Thyroid gland (tissue), 4 donors: ENCODE data around the gene KDELR1. TPM values are rescaled to one million over a fixed set of nuclear protein-coding genes. Genes with fewer than 3 reads are reported as not detected.

ENCODE experiments used
- DNase-seq, 2 donors: peaks; one replicate each; pipeline ENCODE4 v3.0.0-alpha.2; 2019
- H3K27ac ChIP-seq, 3 donors: fragments of 200-600 bp; sonication (generic); 1 replicate in 2 of 3; 2 replicates in 1 of 3; pipeline ENCODE4 v1.5.1; 2016 to 2019; ENCODE audit warnings: mild to moderate bottlenecking in 1 of 3, moderate library complexity in 1 of 3
- H3K27me3 ChIP-seq: fragments of 200-600 bp; sonication (generic); one replicate; pipeline ENCODE4 v1.5.1; 2019
- H3K36me3 ChIP-seq, 2 donors: fragments of 200-600 bp; sonication (generic); one replicate each; pipeline ENCODE4 v1.5.1; 2016 to 2019
- H3K4me1 ChIP-seq, 2 donors: fragments of 200-600 bp; sonication (generic); one replicate each; pipeline ENCODE4 v1.5.1; 2017 to 2019
- H3K4me3 ChIP-seq, 3 donors: fragments of 200-600 bp; sonication (generic); replicated peaks in 1 of 3; 1 replicate in 2 of 3; 2 replicates in 1 of 3; pipeline ENCODE4 v1.5.1; 2016; ENCODE audit warnings: mild to moderate bottlenecking in 1 of 3
- H3K9me3 ChIP-seq: fragments of 200-600 bp; sonication (generic); one replicate; pipeline ENCODE4 v1.5.1; 2017
- CTCF ChIP-seq, 6 experiments: fragments of 200-600 bp in 3 of 6; fragments of 450-650 bp in 3 of 6; sonication (generic) in 3 of 6; IDR thresholded peaks; one replicate each; pipeline ENCODE4 v1.5.1; 2016 to 2019; ENCODE audit warnings: antibody characterized with exemption in 6 of 6, mild to moderate bottlenecking in 2 of 6, inconsistent platforms in 1 of 6, moderate library complexity in 1 of 6
- POLR2A ChIP-seq, 2 donors: fragments of 450-650 bp; IDR thresholded peaks; one replicate each; pipeline ENCODE4 v1.6.1; 2017; ENCODE audit warnings: antibody characterized with exemption in 2 of 2, mild to moderate bottlenecking in 2 of 2, moderate library complexity in 1 of 2
- WGBS, 2 donors: methylation state at CpG; one replicate each; pipeline ENCODE4 v1.1.5; 2017; 5-methylcytosine and 5-hydroxymethylcytosine counted together
- intact Hi-C: fragments of 100-400 bp; cut with DNase I; formaldehyde crosslinking; loops from one replicate; pipeline ENCODE4 v1.15.1; 2023
- total RNA-seq, 4 donors: library from RNA; depleted of rRNA; stranded (reverse); fragments of >200 nt; gene quantifications; one replicate each; pipeline ENCODE4 v1.2.3, GENCODE V29; 2016

Gene KDELR1
- total RNA-seq, 4 donors from 2014 or later: 121 to 160 (median 141) TPM

GRCh38 chr19:48361912-48362311, 29.4 kb downstream of the KDELR1 start:
- DNase-seq: no peak
- intact Hi-C loops: no loop called here
- 96 to 99% methylated on average over 3 of the region's 3 CpGs for WGBS, 2 donors

DNA sequence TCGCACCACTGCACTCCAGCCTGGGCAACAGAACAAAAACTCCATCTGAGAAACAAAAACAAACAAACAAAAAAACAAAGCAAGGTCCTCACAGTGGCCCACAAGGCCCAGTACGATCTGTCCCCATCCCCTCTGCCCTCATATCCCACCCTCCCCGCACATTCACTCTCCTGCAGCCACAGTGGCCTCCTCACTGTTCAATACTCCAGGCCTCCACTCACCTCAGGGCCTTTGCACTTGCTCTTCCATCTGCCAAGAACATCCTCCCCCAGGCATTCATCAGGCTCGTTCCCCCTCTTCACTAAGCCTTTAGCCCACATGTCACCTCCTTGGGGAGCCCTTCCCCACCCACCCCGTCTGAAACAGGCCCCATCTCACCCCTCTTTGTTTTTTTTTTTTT, 32.2 kb downstream of the KDELR1 start:
- 94 to 96% methylated on average over 5 of the region's 5 CpGs for WGBS, 2 donors
- DNase-seq: no peak
- no peak overlapping the region for H3K27ac ChIP-seq
- H3K9me3 ChIP-seq: no peaks in the 10 kb centered on the region
- peaks cover 4 to 5% of the 10 kb centered on the region in 2 donors for H3K4me1 ChIP-seq
- TF ChIP-seq POLR2A (IDR thresholded peaks at IDR 0.05) (no peak), CTCF (IDR thresholded peaks at IDR 0.05) (no peak)
- no peak overlapping the region for H3K4me3 ChIP-seq
- no peaks in the 10 kb centered on the region for H3K27me3 ChIP-seq
- intact Hi-C loops: no loop called here
- H3K36me3 ChIP-seq: no peaks in the 10 kb centered on the region

More at GRCh38 chr19:48361912-48362311, 29.4 kb downstream of the KDELR1 start:
- no peaks in the 10 kb centered on the region for H3K9me3 ChIP-seq
- no peaks in the 10 kb centered on the region for H3K27me3 ChIP-seq
- TF ChIP-seq POLR2A (IDR thresholded peaks at IDR 0.05) (no peak), CTCF (IDR thresholded peaks at IDR 0.05) (no peak)
- H3K27ac ChIP-seq: no peak overlapping the region
- no peak overlapping the region for H3K4me3 ChIP-seq
- H3K4me1 ChIP-seq: peaks cover 4 to 9% of the 10 kb centered on the region in 2 donors
- no peaks in the 10 kb centered on the region for H3K36me3 ChIP-seq

GRCh38 chr19:48355365-48355954, 35.9 kb downstream of the KDELR1 start:
- no peak overlapping the region for H3K4me3 ChIP-seq
- H3K27ac ChIP-seq: no peak overlapping the region
- intact Hi-C loops: no loop called here
- WGBS, 2 donors: 81 to 84% methylated on average over 11 to 12 of the region's 12 CpGs
- H3K27me3 ChIP-seq: no peaks in the 10 kb centered on the region
- no peaks in the 10 kb centered on the region for H3K36me3 ChIP-seq
- H3K9me3 ChIP-seq: no peaks in the 10 kb centered on the region
- TF ChIP-seq CTCF (IDR thresholded peaks at IDR 0.05): no peak
- TF ChIP-seq POLR2A (IDR thresholded peaks at IDR 0.05): no peak
- H3K4me1 ChIP-seq: no peaks in the 10 kb centered on the region
- DNase-seq: no peak

DNA sequence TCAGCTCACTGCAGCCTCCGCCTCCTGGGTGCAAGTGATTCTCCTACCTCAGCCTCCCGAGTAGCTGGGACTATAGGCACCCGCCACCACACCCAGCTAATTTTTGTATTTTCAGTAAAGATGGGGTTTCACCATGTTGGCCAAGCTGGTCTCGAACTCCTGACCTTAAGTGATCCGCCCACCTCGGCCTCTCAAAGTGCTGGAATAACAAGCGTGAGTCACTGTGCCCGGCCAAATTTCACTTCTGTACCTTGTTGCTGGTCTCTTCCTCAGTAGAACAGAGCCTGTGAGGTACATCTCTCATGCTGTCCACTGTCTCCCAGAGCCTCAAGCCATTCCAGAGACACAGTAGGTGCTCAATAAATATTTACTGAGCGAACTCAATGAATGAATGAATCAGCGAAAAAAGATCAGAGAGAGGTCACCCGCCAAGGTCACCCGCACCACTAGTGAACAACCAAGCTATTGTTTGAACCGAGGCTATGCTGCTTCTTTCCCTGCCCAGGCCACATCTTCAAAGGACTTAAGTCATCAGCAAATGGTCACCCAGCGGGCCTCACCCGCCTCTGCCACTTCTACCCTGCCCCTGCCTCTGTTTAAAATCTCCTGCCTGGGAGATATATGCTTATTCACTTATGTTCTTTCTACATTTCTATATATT, 36.9 kb downstream of the KDELR1 start:
- no peaks in the 10 kb centered on the region for H3K9me3 ChIP-seq
- H3K36me3 ChIP-seq: no peaks in the 10 kb centered on the region
- no peaks in the 10 kb centered on the region for H3K27me3 ChIP-seq
- H3K27ac ChIP-seq: no peak overlapping the region
- intact Hi-C loops: no loop called here
- TF ChIP-seq CTCF (IDR thresholded peaks at IDR 0.05) (no peak), POLR2A (IDR thresholded peaks at IDR 0.05) (no peak)
- H3K4me1 ChIP-seq: no peaks in the 10 kb centered on the region
- DNase-seq: no peak
- no peak overlapping the region for H3K4me3 ChIP-seq
- WGBS, 2 donors: 84 to 90% methylated on average over 15 of the region's 15 CpGs

GRCh38 chr19:48353677-48354076, 37.7 kb downstream of the KDELR1 start:
- Histone ChIP-seq H3K9me3 (no peaks in the 10 kb centered on the region), H3K27ac (no peak overlapping the region), H3K36me3 (no peaks in the 10 kb centered on the region), H3K4me1 (no peaks in the 10 kb centered on the region), H3K27me3 (no peaks in the 10 kb centered on the region), H3K4me3 (no peak overlapping the region)
- intact Hi-C loops: no loop called here
- 91 to 93% methylated on average over 5 of the region's 5 CpGs for WGBS, 2 donors
- no peak for DNase-seq
- TF ChIP-seq CTCF (IDR thresholded peaks at IDR 0.05): no peak
- TF ChIP-seq POLR2A (IDR thresholded peaks at IDR 0.05): no peak
